Peyer's patch (tissue), 4 donors: ENCODE data around the gene UBE2G2. TPM values are rescaled to one million over a fixed set of nuclear protein-coding genes. Genes with fewer than 3 reads are reported as not detected.

Experiments
- DNase-seq, 3 donors: peaks; one replicate each; pipeline ENCODE4 v3.0.0-alpha.2; 2017 to 2019
- H3K27ac ChIP-seq, 4 donors: fragments of 200-600 bp; sonication (generic); one replicate each; pipeline ENCODE4 v1.5.1; 2016 to 2019
- H3K27me3 ChIP-seq, 2 donors: fragments of 200-600 bp; sonication (generic); one replicate each; pipeline ENCODE4 v1.5.1; 2019
- H3K36me3 ChIP-seq, 3 donors: fragments of 200-600 bp; sonication (generic); one replicate each; pipeline ENCODE4 v1.5.1; 2016 to 2019
- H3K4me1 ChIP-seq, 4 donors: fragments of 200-600 bp; sonication (generic); one replicate each; pipeline ENCODE4 v1.5.1; 2016 to 2019
- H3K4me3 ChIP-seq, 4 donors: fragments of 200-600 bp; sonication (generic); 1 replicate in 3 of 4; 2 replicates in 1 of 4; pipeline ENCODE4 v1.5.1; 2016 to 2019; ENCODE audit warnings: mild to moderate bottlenecking in 1 of 4
- H3K9me3 ChIP-seq, 4 donors: fragments of 200-600 bp; sonication (generic); one replicate each; pipeline ENCODE4 v1.5.1; 2016 to 2019; ENCODE audit warnings: mild to moderate bottlenecking in 1 of 4
- CTCF ChIP-seq, 6 experiments: fragments of 450-650 bp in 4 of 6; fragments of 200-600 bp in 2 of 6; sonication (generic) in 1 of 6; IDR thresholded peaks; one replicate each; pipeline ENCODE4 v1.5.1; 2017 to 2019; ENCODE audit warnings: antibody characterized with exemption in 6 of 6, mild to moderate bottlenecking in 3 of 6, moderate library complexity in 1 of 6
- POLR2A ChIP-seq, 2 donors: fragments of 450-650 bp; IDR thresholded peaks; one replicate each; pipeline ENCODE4 v1.5.1; 2017; ENCODE audit warnings: antibody characterized with exemption in 2 of 2, mild to moderate bottlenecking in 2 of 2, moderate library complexity in 2 of 2
- total RNA-seq, 4 donors: library from RNA; depleted of rRNA; stranded (reverse); fragments of >200 nt; gene quantifications; one replicate each; pipeline ENCODE4 v1.1.0, GENCODE V29; 2016

The UBE2G2 gene
- total RNA-seq, 4 donors from 2014 or later = 68.8 to 116 (median 95.1) TPM

DNA sequence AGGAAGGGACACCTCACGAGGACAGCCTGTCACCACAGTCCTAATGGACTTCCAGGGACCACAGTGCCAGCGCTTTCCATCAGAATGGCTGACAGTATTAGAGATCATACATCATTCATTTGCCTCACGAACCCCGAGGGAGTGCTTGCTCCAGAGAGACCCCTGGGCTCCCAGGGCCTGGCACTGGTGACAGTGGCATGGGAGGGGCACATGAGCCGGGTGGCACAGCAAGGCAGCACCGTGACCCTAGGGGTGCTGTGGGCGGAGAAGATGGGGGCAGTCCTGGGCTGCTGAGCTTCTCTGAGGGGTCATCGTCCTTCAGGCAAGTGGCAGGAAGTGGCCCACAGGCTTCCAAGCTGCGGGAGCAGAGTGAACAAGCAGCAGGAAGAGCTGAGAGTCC is 73.9 kb downstream of the UBE2G2 start:
- Histone ChIP-seq H3K27ac (no peak overlapping the region), H3K9me3 (no peaks in the 10 kb centered on the region), H3K4me3 (no peak overlapping the region), H3K4me1 (no peaks in the 10 kb centered on the region), H3K36me3 (no peaks in the 10 kb centered on the region), H3K27me3 (peaks cover 0 to 6% of the 10 kb centered on the region in 2 donors)
- TF ChIP-seq CTCF (IDR thresholded peaks at IDR 0.05) (no peak), POLR2A (IDR thresholded peaks at IDR 0.05) (no peak)
- peak in 1 of 3 donors; percentile 21 for DNase-seq

GRCh38 chr21:44727321-44727720 is 74.3 kb downstream of the UBE2G2 start:
- H3K27me3 ChIP-seq = peaks cover 0 to 6% of the 10 kb centered on the region in 2 donors
- TF ChIP-seq POLR2A (IDR thresholded peaks at IDR 0.05) (no peak), CTCF (IDR thresholded peaks at IDR 0.05) (no peak)
- H3K27ac ChIP-seq = no peak overlapping the region
- H3K9me3 ChIP-seq = no peaks in the 10 kb centered on the region
- H3K36me3 ChIP-seq = no peaks in the 10 kb centered on the region
- H3K4me1 ChIP-seq = no peaks in the 10 kb centered on the region
- H3K4me3 ChIP-seq = no peak overlapping the region
- peak in 1 of 3 donors; percentile 15 for DNase-seq

GRCh38 chr21:44726826-44727225 is 74.8 kb downstream of the UBE2G2 start:
- H3K27me3 ChIP-seq = peaks cover 0 to 6% of the 10 kb centered on the region in 2 donors
- no peaks in the 10 kb centered on the region for H3K4me1 ChIP-seq
- no peaks in the 10 kb centered on the region for H3K36me3 ChIP-seq
- peak in 1 of 3 donors; percentile 39 for DNase-seq
- H3K27ac ChIP-seq = no peak overlapping the region
- no peaks in the 10 kb centered on the region for H3K9me3 ChIP-seq
- no peak overlapping the region for H3K4me3 ChIP-seq
- TF ChIP-seq CTCF (IDR thresholded peaks at IDR 0.05) (no peak), POLR2A (IDR thresholded peaks at IDR 0.05) (no peak)

DNA sequence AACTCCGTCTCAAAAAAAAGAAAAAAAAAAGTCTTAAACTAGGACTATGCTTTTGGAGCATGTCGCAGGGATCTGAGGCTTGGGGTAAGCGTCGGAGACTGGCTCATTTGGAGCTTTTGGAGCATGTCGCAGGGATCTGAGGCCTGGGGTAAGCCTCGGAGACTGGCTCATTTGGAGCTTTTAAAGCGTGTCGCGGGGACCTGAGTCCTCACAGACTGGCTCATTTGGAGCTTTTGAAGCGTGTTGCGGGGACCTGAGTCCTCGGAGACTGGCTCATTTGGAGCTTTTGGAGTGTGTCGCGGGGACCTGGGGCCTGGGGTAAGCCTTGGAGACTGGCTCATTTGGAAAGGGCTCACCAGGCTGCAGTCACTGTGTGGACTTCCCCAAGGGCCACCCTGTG is 76.7 kb downstream of the UBE2G2 start:
- peak in 1 of 3 donors; percentile 21 for DNase-seq
- no peak for TF ChIP-seq POLR2A (IDR thresholded peaks at IDR 0.05)
- no peak for TF ChIP-seq CTCF (IDR thresholded peaks at IDR 0.05)
- H3K27ac ChIP-seq = no peak overlapping the region
- H3K4me3 ChIP-seq = no peak overlapping the region
- H3K27me3 ChIP-seq = peaks cover 0 to 6% of the 10 kb centered on the region in 2 donors
- H3K4me1 ChIP-seq = no peaks in the 10 kb centered on the region
- H3K9me3 ChIP-seq = no peaks in the 10 kb centered on the region
- no peaks in the 10 kb centered on the region for H3K36me3 ChIP-seq

DNA sequence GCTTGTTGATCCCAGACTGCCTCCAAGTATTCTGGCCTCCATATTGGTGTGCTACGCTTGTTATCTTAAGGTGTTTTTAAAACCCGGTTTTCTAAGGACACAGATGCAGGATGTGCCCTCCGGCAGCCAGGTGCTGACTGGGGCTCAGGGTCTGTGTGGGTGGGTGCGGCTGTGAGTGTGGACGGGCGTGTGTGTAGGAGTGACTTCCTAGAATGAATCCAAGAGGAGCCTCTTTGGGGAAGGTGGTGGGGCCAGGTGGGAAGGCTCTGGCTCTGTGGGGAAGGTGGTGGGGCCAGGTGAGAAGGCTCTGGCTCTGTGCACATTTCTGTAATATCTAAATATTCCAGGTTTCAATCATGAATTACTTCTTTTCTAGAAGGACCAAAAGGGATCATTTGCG is 77.4 kb downstream of the UBE2G2 start:
- no peak overlapping the region for H3K4me3 ChIP-seq
- H3K27me3 ChIP-seq = peaks cover 0 to 6% of the 10 kb centered on the region in 2 donors
- TF ChIP-seq CTCF (IDR thresholded peaks at IDR 0.05) (no peak), POLR2A (IDR thresholded peaks at IDR 0.05) (no peak)
- H3K9me3 ChIP-seq = no peaks in the 10 kb centered on the region
- H3K27ac ChIP-seq = no peak overlapping the region
- no peaks in the 10 kb centered on the region for H3K4me1 ChIP-seq
- DNase-seq = peak in 1 of 3 donors; percentile 31
- H3K36me3 ChIP-seq = no peaks in the 10 kb centered on the region
